K562 (cell line): ENCODE measurements around the gene LENEP. TPM values are rescaled to one million over a fixed set of nuclear protein-coding genes. Genes with fewer than 3 reads are reported as not detected.

Experiments used
- CREB3L1 ChIP-seq: fragments of 450-650 bp; IDR thresholded peaks from 2 replicates; pipeline ENCODE4 v1.6.1; 2014; ENCODE audit warnings: low read depth, mild to moderate bottlenecking, moderate library complexity, borderline replicate concordance
- EP300 ChIP-seq: IDR thresholded peaks from 2 replicates; pipeline ENCODE4 v1.6.1; 2012; ENCODE audit warnings: low read length, improper control_type of control experiment
- FOXA1 ChIP-seq: fragments of 450-650 bp; IDR thresholded peaks from 2 replicates; pipeline ENCODE4 v1.6.1; 2016; ENCODE audit warnings: mild to moderate bottlenecking, borderline replicate concordance
- FUS ChIP-seq: fragments of 200-400 bp; formaldehyde crosslinking; optimal IDR thresholded peaks from 2 replicates; pipeline ENCODE3; 2017; ENCODE audit warnings: low read depth, low read length
- HEY1 ChIP-seq: fragments of 250-450 bp; sonication (Bioruptor Pico); IDR thresholded peaks from 2 replicates; pipeline ENCODE4 v1.5.0; 2020; ENCODE audit warnings: mild to moderate bottlenecking, moderate library complexity, borderline replicate concordance
- IFI16 ChIP-seq: fragments of 250-450 bp; sonication (Bioruptor Pico); IDR thresholded peaks from 2 replicates; pipeline ENCODE4 v2.1.2; 2022; ENCODE audit warnings: mild to moderate bottlenecking, inconsistent platforms
- JUND ChIP-seq, 2 experiments: IDR thresholded peaks; 2 replicates in 1 of 2; 3 replicates in 1 of 2; pipeline ENCODE4 v1.6.1; 2011; ENCODE audit warnings: borderline replicate concordance in 2 of 2, low read depth in 2 of 2, low read length in 2 of 2, improper control_type of control experiment in 1 of 2, missing biosample characterization in 1 of 2, missing genetic modification characterization in 1 of 2, missing genetic modification reagents in 1 of 2
- KLF13 ChIP-seq: fragments of 450-650 bp; IDR thresholded peaks from 2 replicates; pipeline ENCODE4 v1.6.1; 2016; ENCODE audit warnings: missing genetic modification characterization, low read depth, mild to moderate bottlenecking, missing compliant biosample characterization, moderate library complexity, borderline replicate concordance
- LEF1 ChIP-seq: fragments of 450-650 bp; IDR thresholded peaks from 2 replicates; pipeline ENCODE4 v1.6.1; 2016; ENCODE audit warnings: mild to moderate bottlenecking
- MBD2 ChIP-seq: sonication (generic); IDR thresholded peaks from 2 replicates; pipeline ENCODE4 v1.6.1; 2016; ENCODE audit warnings: low read depth, borderline replicate concordance
- MXI1 ChIP-seq: IDR thresholded peaks from 2 replicates; pipeline ENCODE4 v1.6.1; 2011; ENCODE audit warnings: low read depth, mild to moderate bottlenecking, improper control_type of control experiment, low read length
- NFYB ChIP-seq: IDR thresholded peaks from 2 replicates; pipeline ENCODE4 v1.6.1; 2011; ENCODE audit warnings: mild to moderate bottlenecking, moderate library complexity; ENCODE audit not compliant: insufficient read length; ENCODE audit errors: extremely low read depth
- TCF3 ChIP-seq: sonication (generic); formaldehyde crosslinking; IDR thresholded peaks from 2 replicates; pipeline ENCODE4 v1.4.0; 2020; ENCODE audit warnings: mild to moderate bottlenecking, missing genetic modification reagents
- THRAP3 ChIP-seq: fragments of 450-650 bp; IDR thresholded peaks from 2 replicates; pipeline ENCODE4 v1.6.1; 2016; ENCODE audit warnings: mild to moderate bottlenecking, inconsistent platforms, borderline replicate concordance
- ZKSCAN1 ChIP-seq: fragments of 150-350 bp; IDR thresholded peaks from 2 replicates; pipeline ENCODE4 v1.6.1; 2016; ENCODE audit warnings: low read depth, low read length
- ZKSCAN3 ChIP-seq: fragments of 250-450 bp; sonication (Bioruptor Pico); IDR thresholded peaks from 2 replicates; pipeline ENCODE4 v1.4.0; 2020
- ZNF140 ChIP-seq: fragments of 250-450 bp; sonication (Bioruptor Pico); IDR thresholded peaks from 2 replicates; pipeline ENCODE4 v1.8.0; 2021; ENCODE audit warnings: moderate library complexity, mild to moderate bottlenecking, inconsistent platforms
- ZNF41 ChIP-seq: fragments of 250-450 bp; sonication (Bioruptor Pico); conservative IDR thresholded peaks from 2 replicates; pipeline ENCODE4 v1.4.0; 2020; ENCODE audit warnings: mild to moderate bottlenecking
- ZNF444 ChIP-seq: fragments of 250-450 bp; sonication (Bioruptor Pico); IDR thresholded peaks from 2 replicates; pipeline ENCODE4 v1.4.0; 2020; ENCODE audit warnings: mild to moderate bottlenecking, moderate library complexity
- polyA plus RNA-seq, 8 experiments: library from polyadenylated mRNA; depleted of rRNA in 4 of 8; stranded (reverse) in 5 of 8; unstranded in 3 of 8; fragments of >200 nt; fragmentation: Nextera tagmentation in 2 of 8; fragmentation: Illumina TruSeq in 1 of 8; extraction: Ambion mirVana in 2 of 8; extraction: Trizol in 1 of 8; gene quantifications; 2 replicates each; pipeline versions ENCODE4 v1.2.1 to v1.2.3, GENCODE V29; 2011 to 2014; ENCODE audit warnings: inconsistent platforms in 1 of 8, missing spikeins in 1 of 8
- total RNA-seq, 7 experiments: library from RNA; depleted of rRNA in 6 of 7; stranded (reverse); fragments of >200 nt in 6 of 7; fragmentation: Illumina TruSeq in 2 of 7; extraction: Trizol in 2 of 7; gene quantifications; 2 replicates each; pipeline versions ENCODE4 v1.2.1 to v1.2.3, GENCODE V29; 2011 to 2021; ENCODE audit warnings: low replicate concordance in 1 of 7
- TF ChIP-seq, protein P1 (sequence below): fragments of 450-650 bp; IDR thresholded peaks from 2 replicates; pipeline ENCODE4 v1.6.1; 2016; ENCODE audit warnings: low read depth, mild to moderate bottlenecking, moderate library complexity
- TF ChIP-seq, protein P2 (sequence below): fragments of 250-450 bp; sonication (Bioruptor Pico); IDR thresholded peaks from 2 replicates; pipeline ENCODE4 v1.5.0; 2020; ENCODE audit warnings: mild to moderate bottlenecking
- TF ChIP-seq, protein P3 (sequence below): fragments of 450-650 bp; formaldehyde crosslinking; IDR thresholded peaks from 2 replicates; pipeline ENCODE4 v1.4.0; 2020; ENCODE audit warnings: mild to moderate bottlenecking, mixed read lengths
- TF ChIP-seq, protein P4 (sequence below): sonication (generic); formaldehyde crosslinking; IDR thresholded peaks from 2 replicates; pipeline ENCODE4 v1.5.0; 2020; ENCODE audit warnings: missing genetic modification reagents

LENEP gene
- total and polyA plus RNA-seq, 9 of the 15 experiments (the other 6 are each of a cell fraction or from before 2014, with no cell fraction given): 0.23 to 0.87 (median 0.67) TPM; not detected in 5

- TF ChIP-seq, protein P1, sequence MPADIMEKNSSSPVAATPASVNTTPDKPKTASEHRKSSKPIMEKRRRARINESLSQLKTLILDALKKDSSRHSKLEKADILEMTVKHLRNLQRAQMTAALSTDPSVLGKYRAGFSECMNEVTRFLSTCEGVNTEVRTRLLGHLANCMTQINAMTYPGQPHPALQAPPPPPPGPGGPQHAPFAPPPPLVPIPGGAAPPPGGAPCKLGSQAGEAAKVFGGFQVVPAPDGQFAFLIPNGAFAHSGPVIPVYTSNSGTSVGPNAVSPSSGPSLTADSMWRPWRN: no peak
- TF ChIP-seq CREB3L1: peak; percentile 75
- no peak for TF ChIP-seq ZKSCAN3 (CRISPR knock-in tag)
- TF ChIP-seq MXI1: no peak; the same call in 1 of the 2 replicates
- TF ChIP-seq FOXA1: no peak
- TF ChIP-seq, protein P2, sequence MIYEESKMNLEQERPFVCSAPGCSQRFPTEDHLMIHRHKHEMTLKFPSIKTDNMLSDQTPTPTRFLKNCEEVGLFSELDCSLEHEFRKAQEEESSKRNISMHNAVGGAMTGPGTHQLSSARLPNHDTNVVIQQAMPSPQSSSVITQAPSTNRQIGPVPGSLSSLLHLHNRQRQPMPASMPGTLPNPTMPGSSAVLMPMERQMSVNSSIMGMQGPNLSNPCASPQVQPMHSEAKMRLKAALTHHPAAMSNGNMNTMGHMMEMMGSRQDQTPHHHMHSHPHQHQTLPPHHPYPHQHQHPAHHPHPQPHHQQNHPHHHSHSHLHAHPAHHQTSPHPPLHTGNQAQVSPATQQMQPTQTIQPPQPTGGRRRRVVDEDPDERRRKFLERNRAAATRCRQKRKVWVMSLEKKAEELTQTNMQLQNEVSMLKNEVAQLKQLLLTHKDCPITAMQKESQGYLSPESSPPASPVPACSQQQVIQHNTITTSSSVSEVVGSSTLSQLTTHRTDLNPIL (CRISPR knock-in tag): no peak
- TF ChIP-seq, protein P3, sequence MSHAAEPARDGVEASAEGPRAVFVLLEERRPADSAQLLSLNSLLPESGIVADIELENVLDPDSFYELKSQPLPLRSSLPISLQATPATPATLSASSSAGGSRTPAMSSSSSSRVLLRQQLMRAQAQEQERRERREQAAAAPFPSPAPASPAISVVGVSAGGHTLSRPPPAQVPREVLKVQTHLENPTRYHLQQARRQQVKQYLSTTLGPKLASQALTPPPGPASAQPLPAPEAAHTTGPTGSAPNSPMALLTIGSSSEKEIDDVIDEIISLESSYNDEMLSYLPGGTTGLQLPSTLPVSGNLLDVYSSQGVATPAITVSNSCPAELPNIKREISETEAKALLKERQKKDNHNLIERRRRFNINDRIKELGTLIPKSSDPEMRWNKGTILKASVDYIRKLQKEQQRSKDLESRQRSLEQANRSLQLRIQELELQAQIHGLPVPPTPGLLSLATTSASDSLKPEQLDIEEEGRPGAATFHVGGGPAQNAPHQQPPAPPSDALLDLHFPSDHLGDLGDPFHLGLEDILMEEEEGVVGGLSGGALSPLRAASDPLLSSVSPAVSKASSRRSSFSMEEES: peak; percentile 85
- no peak for TF ChIP-seq JUND (IDR thresholded peaks at IDR 0.05; ENCODE audit: borderline replicate concordance, low read depth, low read length)
- TF ChIP-seq JUND (tag; IDR thresholded peaks at IDR 0.05; ENCODE audit: borderline replicate concordance, low read depth, low read length): no peak
- peak; percentile 96 for TF ChIP-seq NFYB
- no peak for TF ChIP-seq EP300
- no peak for TF ChIP-seq FUS
- peak; percentile 99 for TF ChIP-seq MBD2
- TF ChIP-seq, protein P4, sequence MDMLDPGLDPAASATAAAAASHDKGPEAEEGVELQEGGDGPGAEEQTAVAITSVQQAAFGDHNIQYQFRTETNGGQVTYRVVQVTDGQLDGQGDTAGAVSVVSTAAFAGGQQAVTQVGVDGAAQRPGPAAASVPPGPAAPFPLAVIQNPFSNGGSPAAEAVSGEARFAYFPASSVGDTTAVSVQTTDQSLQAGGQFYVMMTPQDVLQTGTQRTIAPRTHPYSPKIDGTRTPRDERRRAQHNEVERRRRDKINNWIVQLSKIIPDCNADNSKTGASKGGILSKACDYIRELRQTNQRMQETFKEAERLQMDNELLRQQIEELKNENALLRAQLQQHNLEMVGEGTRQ (CRISPR knock-in tag): peak; percentile 92
- TF ChIP-seq HEY1: no peak
- 0 out of 2 replicates have a peak, but pooled peaks have one; percentile 25 for TF ChIP-seq ZNF41 (CRISPR knock-in tag)
- TF ChIP-seq ZKSCAN1: no peak
- no peak for TF ChIP-seq ZNF140 (CRISPR knock-in tag)
- no peak for TF ChIP-seq THRAP3
- no peak for TF ChIP-seq IFI16 (CRISPR knock-in tag)
- peak; percentile 58; the same call in 1 of the 2 replicates for TF ChIP-seq LEF1
- TF ChIP-seq ZNF444: no peak
- no peak for TF ChIP-seq KLF13 (tag)
- TF ChIP-seq TCF3: no peak
Observed at GRCh38 chr1:154982897-154983648, 10.3 kb upstream of the LENEP start, which contains the start of gene FLAD1 (continued).
